Retinal pigment epithelial cell (primary cell): Measurements from ENCODE around the gene DHX58.

Experiments used
- DNase-seq: peaks from one replicate; pipeline ENCODE4 v3.0.0-alpha.2; 2010; ENCODE audit warnings: low read depth
- H3K4me3 ChIP-seq: 2 replicates; pipeline ENCODE4 v1.5.1; 2011; ENCODE audit warnings: mild to moderate bottlenecking, low read length, control low read depth, moderate library complexity
- CTCF ChIP-seq: conservative IDR thresholded peaks from 2 replicates; pipeline ENCODE4 v1.5.1; 2011; ENCODE audit warnings: low read depth, low read length, control low read depth, inconsistent platforms

DHX58 gene

DNA sequence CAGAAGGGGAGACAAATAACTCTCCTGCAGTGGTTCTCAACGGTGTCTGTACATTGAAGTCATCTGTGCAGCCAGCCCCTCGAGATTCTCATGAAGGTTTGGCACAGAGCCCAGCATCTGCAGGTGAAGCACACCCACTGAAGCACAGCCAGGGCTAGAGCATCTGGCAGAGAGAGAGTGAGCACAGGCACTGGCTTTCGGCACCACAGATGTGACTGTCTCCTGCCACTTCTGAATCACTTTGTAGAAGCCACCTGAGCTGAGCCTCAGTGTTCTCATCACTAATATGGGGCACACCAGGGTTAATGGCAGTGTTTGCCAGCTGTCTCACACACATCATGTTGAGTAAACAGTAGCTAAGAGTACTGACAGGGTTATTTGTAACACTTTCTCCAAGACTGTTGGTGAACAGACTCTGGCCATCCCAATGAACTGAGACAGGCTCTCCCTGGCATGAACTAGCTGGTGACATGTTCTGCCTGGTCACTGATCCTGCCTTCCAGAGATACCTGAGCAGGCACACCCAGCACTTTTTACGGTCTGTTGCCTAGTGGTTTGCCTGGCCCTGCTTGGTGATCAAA lies 21.0 kb upstream of the DHX58 start:
- no peak for TF ChIP-seq CTCF
- no peak for DNase-seq
- no peak overlapping the region for H3K4me3 ChIP-seq

- no peak for TF ChIP-seq CTCF
- peak; percentile 74 for DNase-seq
- H3K4me3 ChIP-seq, result no peak overlapping the region
Observed at GRCh38 chr17:42132941-42133340, 20.4 kb upstream of the DHX58 start.

GRCh38 chr17:42131981-42132432 lies 19.5 kb upstream of the DHX58 start:
- TF ChIP-seq CTCF, result no peak
- H3K4me3 ChIP-seq, result no peak overlapping the region
- DNase-seq, result no peak

GRCh38 chr17:42131232-42131631 lies 18.7 kb upstream of the DHX58 start:
- H3K4me3 ChIP-seq, result no peak overlapping the region
- DNase-seq, result no peak
- TF ChIP-seq CTCF, result no peak

DNA sequence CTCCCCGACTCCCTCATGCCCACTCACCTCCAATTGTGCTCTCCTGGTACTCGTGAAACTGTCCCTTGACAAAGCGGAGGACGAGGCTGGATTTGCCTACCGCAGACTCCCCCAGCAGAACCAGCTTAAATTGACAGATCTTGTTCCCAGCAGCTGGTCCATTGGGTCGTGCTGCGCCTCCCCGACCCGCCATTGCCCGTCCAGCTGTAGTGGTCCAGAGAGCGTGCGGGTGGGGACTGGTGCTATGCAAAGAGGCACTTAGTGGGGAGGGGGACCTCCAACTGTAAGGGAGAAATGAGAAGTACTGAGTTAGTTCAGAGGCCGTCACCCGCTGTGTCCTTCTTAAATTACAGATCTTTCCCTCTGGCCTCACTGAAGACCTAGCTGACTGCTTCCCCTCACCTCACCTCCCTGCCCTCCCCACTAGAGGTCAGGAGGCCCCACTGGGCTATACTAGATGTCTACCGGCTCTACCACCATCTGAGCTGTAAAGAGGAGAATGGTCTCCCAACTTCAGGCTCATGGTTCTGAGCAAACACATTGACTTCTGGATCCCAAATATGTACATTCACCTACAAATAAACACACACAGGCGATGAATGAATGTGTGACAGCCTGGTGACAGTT lies 17.9 kb upstream of the DHX58 start:
- DNase-seq, result no peak
- no peak for TF ChIP-seq CTCF

GRCh38 chr17:42129109-42129837 lies 16.8 kb upstream of the DHX58 start:
- no peak for TF ChIP-seq CTCF
- H3K4me3 ChIP-seq, result no peak overlapping the region

More for the DNA sequence above, 17.9 kb upstream of the DHX58 start:
- H3K4me3 ChIP-seq, result no peak overlapping the region

More at GRCh38 chr17:42129109-42129837, 16.8 kb upstream of the DHX58 start:
- no peak for DNase-seq
